HepG2 (cell line): Measurements from ENCODE around the gene KCTD19. TPM values are rescaled to one million over a fixed set of nuclear protein-coding genes. Genes with fewer than 3 reads are reported as not detected.

ENCODE experiments used
- FOXP4 ChIP-seq: sonication (generic); formaldehyde crosslinking; IDR thresholded peaks from 2 replicates; pipeline ENCODE4 v1.4.0; 2020; ENCODE audit warnings: missing genetic modification reagents
- HMG20B ChIP-seq: conservative IDR thresholded peaks from 2 replicates; pipeline ENCODE4 v1.6.1; 2016; ENCODE audit warnings: missing genetic modification reagents, missing compliant biosample characterization
- KMT2B ChIP-seq: IDR thresholded peaks from 2 replicates; pipeline ENCODE4 v1.6.1; 2016; ENCODE audit warnings: missing genetic modification reagents, missing compliant biosample characterization
- NCOR1 ChIP-seq: fragments of 200-600 bp; sonication (generic); IDR thresholded peaks from 2 replicates; pipeline ENCODE4 v1.7.0; 2017; ENCODE audit warnings: antibody characterized with exemption, low read length, borderline replicate concordance
- NKX3-1 ChIP-seq: sonication (generic); formaldehyde crosslinking; IDR thresholded peaks from 2 replicates; pipeline ENCODE4 v1.5.0; 2020; ENCODE audit warnings: missing genetic modification reagents
- SNAPC2 ChIP-seq: sonication (generic); formaldehyde crosslinking; IDR thresholded peaks from 2 replicates; pipeline ENCODE4 v1.8.1; 2022; ENCODE audit warnings: mild to moderate bottlenecking, missing genetic modification reagents
- SSRP1 ChIP-seq: IDR thresholded peaks from 2 replicates; pipeline ENCODE4 v1.6.1; 2016; ENCODE audit warnings: control low read depth
- ZNF282 ChIP-seq: fragments of 450-650 bp; IDR thresholded peaks from 2 replicates; pipeline ENCODE4 v1.6.1; 2018; ENCODE audit not compliant: partially characterized antibody
- ZNF350 ChIP-seq: sonication (generic); formaldehyde crosslinking; IDR thresholded peaks from 2 replicates; pipeline ENCODE4 v1.4.0; 2020; ENCODE audit warnings: mild to moderate bottlenecking, low read depth, missing genetic modification reagents, borderline replicate concordance
- ZNF414 ChIP-seq: sonication (generic); formaldehyde crosslinking; IDR thresholded peaks from 2 replicates; pipeline ENCODE4 v1.5.0; 2020; ENCODE audit warnings: missing genetic modification reagents
- ZNF614 ChIP-seq: IDR thresholded peaks from 2 replicates; pipeline ENCODE4 v1.6.1; 2018; ENCODE audit warnings: missing biosample characterization, missing genetic modification reagents, inconsistent platforms, borderline replicate concordance
- ZNF720 ChIP-seq: sonication (generic); formaldehyde crosslinking; IDR thresholded peaks from 2 replicates; pipeline ENCODE4 v1.4.0; 2020; ENCODE audit warnings: missing genetic modification reagents
- ZNF747 ChIP-seq: sonication (generic); formaldehyde crosslinking; IDR thresholded peaks from 2 replicates; pipeline ENCODE4 v1.8.1; 2023; ENCODE audit warnings: missing genetic modification reagents, mild to moderate bottlenecking, borderline replicate concordance
- polyA plus RNA-seq, 8 experiments: library from polyadenylated mRNA; depleted of rRNA in 3 of 8; stranded (reverse) in 7 of 8; unstranded in 1 of 8; fragments of >200 nt; fragmentation: Illumina TruSeq in 4 of 8; extraction: Trizol in 4 of 8; gene quantifications; 2 replicates each; pipeline versions ENCODE4 v1.2.1 to v1.2.3, GENCODE V29; 2011 to 2016; ENCODE audit warnings: low read depth in 4 of 8, missing spikeins in 1 of 8, mixed read lengths in 1 of 8; ENCODE audit not compliant: insufficient read depth in 1 of 8
- total RNA-seq, 5 experiments: library from RNA; depleted of rRNA; stranded (reverse); fragments of >200 nt; fragmentation: Illumina TruSeq; extraction: Trizol; gene quantifications; 2 replicates each; pipeline ENCODE4 v1.2.3, GENCODE V29; 2016; ENCODE audit warnings: low read depth in 1 of 5
- TF ChIP-seq, protein P1 (sequence below): sonication (generic); formaldehyde crosslinking; IDR thresholded peaks from 2 replicates; pipeline ENCODE4 v1.4.0; 2020; ENCODE audit warnings: mild to moderate bottlenecking, missing genetic modification reagents
- TF ChIP-seq, protein P2 (sequence below): sonication (generic); formaldehyde crosslinking; IDR thresholded peaks from 2 replicates; pipeline ENCODE4 v1.4.0; 2020; ENCODE audit warnings: missing genetic modification reagents
- TF ChIP-seq, protein P3 (sequence below): sonication (generic); formaldehyde crosslinking; IDR thresholded peaks from 2 replicates; pipeline ENCODE4 v1.8.0; 2022; ENCODE audit warnings: low read depth, missing genetic modification reagents

The KCTD19 gene
- total and polyA plus RNA-seq, 2 of the 13 experiments (the other 11 are each of a cell fraction or from before 2014, with no cell fraction given) = not detected

DNA sequence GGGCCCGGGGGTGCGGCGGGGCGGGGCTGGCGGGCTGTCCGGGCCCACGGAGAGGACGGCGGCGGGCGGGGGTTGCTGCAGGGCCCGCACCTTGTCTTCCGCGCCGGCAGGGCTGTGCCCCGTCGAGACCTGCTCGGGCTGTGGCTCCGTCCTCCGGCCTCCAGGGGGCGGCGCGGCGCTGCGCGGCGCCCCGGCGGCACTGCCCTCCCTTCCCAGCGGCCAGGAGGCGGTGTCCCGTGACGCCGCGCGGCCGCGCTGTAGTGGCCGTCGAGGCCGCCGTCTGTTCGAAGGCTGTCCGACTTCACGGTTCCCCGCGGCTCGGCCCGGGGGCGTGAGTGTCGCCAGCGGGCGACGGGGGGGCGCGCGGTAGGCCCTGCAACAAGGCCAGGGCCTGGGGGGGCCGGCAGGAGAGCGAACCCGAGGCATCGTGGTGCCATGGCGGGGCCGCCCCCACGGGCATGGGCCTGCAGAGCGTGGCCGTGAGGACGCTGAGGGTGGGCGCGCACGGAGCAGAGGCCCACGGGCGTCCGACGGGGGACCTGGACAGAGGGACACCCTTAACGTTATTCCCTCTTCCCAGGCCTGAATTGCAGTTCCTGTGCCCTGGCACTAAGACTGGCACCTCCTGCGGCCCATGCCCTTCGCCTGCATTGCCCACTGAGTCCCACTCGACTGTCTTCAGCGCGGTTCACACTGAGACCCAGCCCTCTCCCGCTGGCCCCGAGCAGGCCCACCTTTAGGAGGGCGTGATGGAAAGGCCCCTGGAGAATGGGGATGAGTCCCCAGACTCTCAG is 47.0 kb downstream of the KCTD19 start, which contains the start of gene PLEKHG4 (continued):
- no peak for TF ChIP-seq ZNF350 (CRISPR knock-in tag)
- TF ChIP-seq ZNF414 (CRISPR knock-in tag) = no peak
- no peak for TF ChIP-seq NCOR1
- TF ChIP-seq NKX3-1 (CRISPR knock-in tag) = no peak
- TF ChIP-seq SNAPC2 = no peak
- no peak for TF ChIP-seq KMT2B (CRISPR knock-in tag)
- TF ChIP-seq ZNF720 (CRISPR knock-in tag) = no peak
- TF ChIP-seq, protein P1, sequence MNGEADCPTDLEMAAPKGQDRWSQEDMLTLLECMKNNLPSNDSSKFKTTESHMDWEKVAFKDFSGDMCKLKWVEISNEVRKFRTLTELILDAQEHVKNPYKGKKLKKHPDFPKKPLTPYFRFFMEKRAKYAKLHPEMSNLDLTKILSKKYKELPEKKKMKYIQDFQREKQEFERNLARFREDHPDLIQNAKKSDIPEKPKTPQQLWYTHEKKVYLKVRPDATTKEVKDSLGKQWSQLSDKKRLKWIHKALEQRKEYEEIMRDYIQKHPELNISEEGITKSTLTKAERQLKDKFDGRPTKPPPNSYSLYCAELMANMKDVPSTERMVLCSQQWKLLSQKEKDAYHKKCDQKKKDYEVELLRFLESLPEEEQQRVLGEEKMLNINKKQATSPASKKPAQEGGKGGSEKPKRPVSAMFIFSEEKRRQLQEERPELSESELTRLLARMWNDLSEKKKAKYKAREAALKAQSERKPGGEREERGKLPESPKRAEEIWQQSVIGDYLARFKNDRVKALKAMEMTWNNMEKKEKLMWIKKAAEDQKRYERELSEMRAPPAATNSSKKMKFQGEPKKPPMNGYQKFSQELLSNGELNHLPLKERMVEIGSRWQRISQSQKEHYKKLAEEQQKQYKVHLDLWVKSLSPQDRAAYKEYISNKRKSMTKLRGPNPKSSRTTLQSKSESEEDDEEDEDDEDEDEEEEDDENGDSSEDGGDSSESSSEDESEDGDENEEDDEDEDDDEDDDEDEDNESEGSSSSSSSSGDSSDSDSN (CRISPR knock-in tag) = no peak; the same call in 1 of the 2 replicates
- TF ChIP-seq, protein P2, sequence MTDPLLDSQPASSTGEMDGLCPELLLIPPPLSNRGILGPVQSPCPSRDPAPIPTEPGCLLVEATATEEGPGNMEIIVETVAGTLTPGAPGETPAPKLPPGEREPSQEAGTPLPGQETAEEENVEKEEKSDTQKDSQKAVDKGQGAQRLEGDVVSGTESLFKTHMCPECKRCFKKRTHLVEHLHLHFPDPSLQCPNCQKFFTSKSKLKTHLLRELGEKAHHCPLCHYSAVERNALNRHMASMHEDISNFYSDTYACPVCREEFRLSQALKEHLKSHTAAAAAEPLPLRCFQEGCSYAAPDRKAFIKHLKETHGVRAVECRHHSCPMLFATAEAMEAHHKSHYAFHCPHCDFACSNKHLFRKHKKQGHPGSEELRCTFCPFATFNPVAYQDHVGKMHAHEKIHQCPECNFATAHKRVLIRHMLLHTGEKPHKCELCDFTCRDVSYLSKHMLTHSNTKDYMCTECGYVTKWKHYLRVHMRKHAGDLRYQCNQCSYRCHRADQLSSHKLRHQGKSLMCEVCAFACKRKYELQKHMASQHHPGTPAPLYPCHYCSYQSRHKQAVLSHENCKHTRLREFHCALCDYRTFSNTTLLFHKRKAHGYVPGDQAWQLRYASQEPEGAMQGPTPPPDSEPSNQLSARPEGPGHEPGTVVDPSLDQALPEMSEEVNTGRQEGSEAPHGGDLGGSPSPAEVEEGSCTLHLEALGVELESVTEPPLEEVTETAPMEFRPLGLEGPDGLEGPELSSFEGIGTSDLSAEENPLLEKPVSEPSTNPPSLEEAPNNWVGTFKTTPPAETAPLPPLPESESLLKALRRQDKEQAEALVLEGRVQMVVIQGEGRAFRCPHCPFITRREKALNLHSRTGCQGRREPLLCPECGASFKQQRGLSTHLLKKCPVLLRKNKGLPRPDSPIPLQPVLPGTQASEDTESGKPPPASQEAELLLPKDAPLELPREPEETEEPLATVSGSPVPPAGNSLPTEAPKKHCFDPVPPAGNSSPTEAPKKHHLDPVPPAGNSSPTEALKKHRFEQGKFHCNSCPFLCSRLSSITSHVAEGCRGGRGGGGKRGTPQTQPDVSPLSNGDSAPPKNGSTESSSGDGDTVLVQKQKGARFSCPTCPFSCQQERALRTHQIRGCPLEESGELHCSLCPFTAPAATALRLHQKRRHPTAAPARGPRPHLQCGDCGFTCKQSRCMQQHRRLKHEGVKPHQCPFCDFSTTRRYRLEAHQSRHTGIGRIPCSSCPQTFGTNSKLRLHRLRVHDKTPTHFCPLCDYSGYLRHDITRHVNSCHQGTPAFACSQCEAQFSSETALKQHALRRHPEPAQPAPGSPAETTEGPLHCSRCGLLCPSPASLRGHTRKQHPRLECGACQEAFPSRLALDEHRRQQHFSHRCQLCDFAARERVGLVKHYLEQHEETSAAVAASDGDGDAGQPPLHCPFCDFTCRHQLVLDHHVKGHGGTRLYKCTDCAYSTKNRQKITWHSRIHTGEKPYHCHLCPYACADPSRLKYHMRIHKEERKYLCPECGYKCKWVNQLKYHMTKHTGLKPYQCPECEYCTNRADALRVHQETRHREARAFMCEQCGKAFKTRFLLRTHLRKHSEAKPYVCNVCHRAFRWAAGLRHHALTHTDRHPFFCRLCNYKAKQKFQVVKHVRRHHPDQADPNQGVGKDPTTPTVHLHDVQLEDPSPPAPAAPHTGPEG (CRISPR knock-in tag) = peak; percentile 87; the same call in 1 of the 2 replicates
- no peak for TF ChIP-seq HMG20B (CRISPR knock-in tag)
- TF ChIP-seq, protein P3, sequence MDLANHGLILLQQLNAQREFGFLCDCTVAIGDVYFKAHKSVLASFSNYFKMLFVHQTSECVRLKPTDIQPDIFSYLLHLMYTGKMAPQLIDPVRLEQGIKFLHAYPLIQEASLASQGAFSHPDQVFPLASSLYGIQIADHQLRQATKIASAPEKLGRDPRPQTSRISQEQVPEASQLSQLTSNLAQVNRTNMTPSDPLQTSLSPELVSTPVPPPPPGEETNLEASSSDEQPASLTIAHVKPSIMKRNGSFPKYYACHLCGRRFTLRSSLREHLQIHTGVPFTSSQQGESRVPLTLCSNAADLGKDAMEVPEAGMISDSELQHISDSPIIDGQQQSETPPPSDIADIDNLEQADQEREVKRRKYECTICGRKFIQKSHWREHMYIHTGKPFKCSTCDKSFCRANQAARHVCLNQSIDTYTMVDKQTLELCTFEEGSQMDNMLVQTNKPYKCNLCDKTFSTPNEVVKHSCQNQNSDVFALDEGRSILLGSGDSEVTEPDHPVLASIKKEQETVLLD (CRISPR knock-in tag) = peak; percentile 81; the same call in 1 of the 2 replicates
- 0 out of 2 replicates have a peak, but pooled peaks have one; percentile 10 for TF ChIP-seq SSRP1
- no peak for TF ChIP-seq FOXP4
- no peak for TF ChIP-seq ZNF282
- no peak for TF ChIP-seq ZNF747 (CRISPR knock-in tag)
- TF ChIP-seq ZNF614 (CRISPR knock-in tag) = no peak; the same call in 1 of the 2 replicates
